Activated CD4-positive, alpha-beta memory T cell treated with anti-CD3 and anti-CD28 coated beads, Interleukin-2, amount 10 ng/mL, durations not matched to agents 7 days and 5 days (primary cell): ENCODE data around the gene PPP2R5A. TPM values are rescaled to one million over a fixed set of nuclear protein-coding genes. Genes with fewer than 3 reads are reported as not detected.

ENCODE experiments used
- CTCF ChIA-PET: fragments of 350-600 bp; sonication (Branson Sonifier 250); formaldehyde crosslinking; loops from one replicate; lab custom pipeline; 2021; ENCODE audit warnings: antibody characterized with exemption, inconsistent platforms; lab: Charles Lee
- POLR2A ChIA-PET: fragments of 350-600 bp; sonication (Branson Sonifier 250); formaldehyde crosslinking; loops from one replicate; lab custom pipeline; 2021; ENCODE audit warnings: antibody characterized with exemption; lab: Charles Lee
- DNase-seq: peaks from one replicate; pipeline ENCODE4 v3.0.0-alpha.2; 2020
- H3K27ac Mint-ChIP-seq: one replicate; pipeline ENCODE4 v1.8.0; 2021; ENCODE audit warnings: mild to moderate bottlenecking, mixed read lengths
- H3K27me3 Mint-ChIP-seq: one replicate; pipeline ENCODE4 v1.8.0; 2021; ENCODE audit warnings: mixed read lengths
- H3K36me3 Mint-ChIP-seq: one replicate; pipeline ENCODE4 v1.8.0; 2021; ENCODE audit warnings: low read depth, mixed read lengths
- H3K4me1 Mint-ChIP-seq: one replicate; pipeline ENCODE4 v1.8.0; 2021; ENCODE audit warnings: mixed read lengths
- H3K4me3 Mint-ChIP-seq: one replicate; pipeline ENCODE4 v1.8.0; 2021; ENCODE audit warnings: mild to moderate bottlenecking, mixed read lengths
- H3K9me3 Mint-ChIP-seq: one replicate; pipeline ENCODE4 v1.8.0; 2021; ENCODE audit warnings: mixed read lengths
- total RNA-seq, 2 experiments: library from RNA; stranded (reverse); gene quantifications; one replicate each; pipeline ENCODE4 v1.2.3, GENCODE V29; 2021

PPP2R5A gene
- total RNA-seq, 2 experiments from 2014 or later, result 65.9 to 67.0 TPM

DNA sequence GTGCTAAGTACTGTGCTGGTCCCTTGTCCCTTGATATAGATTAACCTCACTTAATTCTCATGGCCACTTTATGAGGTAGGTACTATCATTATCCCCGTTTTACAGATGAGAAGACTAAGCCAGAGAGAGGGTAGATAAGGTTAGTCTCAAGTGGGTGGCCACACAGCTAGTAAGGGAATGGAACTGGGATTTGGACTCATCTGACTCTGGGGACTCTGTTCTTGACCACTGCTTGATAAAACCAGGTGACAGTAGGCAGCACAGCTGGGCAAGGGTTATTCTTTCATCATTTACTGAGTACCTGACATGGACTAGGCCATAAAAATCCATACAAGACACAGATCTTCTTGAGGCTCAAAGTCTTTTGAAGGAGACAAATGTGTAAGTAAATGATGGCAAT lies 37.2 kb upstream of the PPP2R5A start:
- Mint-ChIP-seq H3K27me3 (peaks cover 3% of the 10 kb centered on the region), H3K9me3 (no peaks in the 10 kb centered on the region), H3K4me1 (peaks cover 24% of the 10 kb centered on the region), H3K27ac (no peak overlapping the region), H3K36me3 (peaks cover 3% of the 10 kb centered on the region), H3K4me3 (no peak overlapping the region)
- POLR2A ChIA-PET, result interaction anchor here (1.1 kb wide), 1 partner anchor 9 kb away, joined by 5 read pairs; no protein-coding TSS in a partner anchor
- DNase-seq, result no peak
- CTCF ChIA-PET, result interaction anchor here (1.0 kb wide), 1 partner anchor 10 kb away, joined by 3 read pairs; no protein-coding TSS in a partner anchor

- Mint-ChIP-seq H3K27me3 (peaks cover 1% of the 10 kb centered on the region), H3K4me1 (peaks cover 67% of the 10 kb centered on the region), H3K4me3 (peak overlapping the region; percentile 28), H3K9me3 (peaks cover 4% of the 10 kb centered on the region), H3K27ac (peak overlapping the region; percentile 93), H3K36me3 (peaks cover 4% of the 10 kb centered on the region)
- POLR2A ChIA-PET, result interaction anchor here (1.1 to 5.6 kb wide), 8 partner anchors 12 to 219 kb away, joined by 3 to 101 read pairs (median 9); partner anchors contain the start of genes DTL, INTS7 and PPP2R5A
- CTCF ChIA-PET, result interaction anchor here (1.0 to 1.1 kb wide), 3 partner anchors 15 to 29 kb away, joined by 3 read pairs; no protein-coding TSS in a partner anchor
- DNase-seq, result no peak
These were observed 30.3 kb upstream of the PPP2R5A start for GRCh38 chr1:212254853-212255363.

DNA sequence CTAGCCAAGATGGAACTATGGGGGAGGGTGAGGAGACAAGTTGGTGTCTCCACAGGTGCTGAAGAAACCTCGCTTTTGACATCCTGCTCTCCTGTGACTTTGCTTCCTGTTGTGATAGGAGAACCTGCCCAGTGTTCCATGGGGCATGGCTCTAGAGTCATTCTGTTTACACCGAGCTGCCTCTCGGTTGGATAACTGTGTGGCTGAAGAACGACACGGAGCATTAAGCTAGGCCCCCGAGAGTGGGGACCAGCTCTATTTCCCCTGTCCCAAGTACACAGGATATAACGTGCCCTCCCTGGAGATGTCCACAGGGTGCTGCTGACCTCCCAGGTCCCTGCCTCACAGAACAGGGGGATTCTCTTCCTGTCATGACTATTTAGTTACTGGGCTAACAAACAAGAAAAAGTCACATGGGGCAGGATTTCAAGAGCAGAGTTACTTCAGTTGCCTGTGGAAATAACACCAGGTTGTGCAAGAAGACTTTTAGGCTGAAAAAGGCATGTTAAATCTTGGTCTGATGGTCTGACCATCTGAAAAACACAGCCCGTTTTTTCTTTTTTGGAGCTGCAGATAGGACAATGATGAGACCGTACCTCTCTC lies 29.4 kb upstream of the PPP2R5A start:
- peaks cover 1% of the 10 kb centered on the region for H3K27me3 Mint-ChIP-seq
- CTCF ChIA-PET, result interaction anchor here (1.0 to 1.7 kb wide), 6 partner anchors 13 to 221 kb away, joined by 3 to 5 read pairs (median 5); partner anchors contain the start of genes DTL and INTS7
- H3K4me3 Mint-ChIP-seq, result peak overlapping the region; percentile 14
- H3K27ac Mint-ChIP-seq, result peak overlapping the region; percentile 93
- H3K9me3 Mint-ChIP-seq, result peaks cover 4% of the 10 kb centered on the region
- H3K4me1 Mint-ChIP-seq, result peaks cover 73% of the 10 kb centered on the region
- POLR2A ChIA-PET, result interaction anchor here (0.6 to 5.6 kb wide), 16 partner anchors 8 to 536 kb away, joined by 3 to 101 read pairs (median 5); partner anchors contain the start of genes DTL, INTS7, NSL1 and PPP2R5A
- peak; percentile 24 for DNase-seq
- peaks cover 4% of the 10 kb centered on the region for H3K36me3 Mint-ChIP-seq

GRCh38 chr1:212256369-212256768 lies 28.8 kb upstream of the PPP2R5A start:
- Mint-ChIP-seq H3K36me3 (peaks cover 7% of the 10 kb centered on the region), H3K4me1 (peaks cover 75% of the 10 kb centered on the region), H3K4me3 (no peak overlapping the region), H3K27ac (peak overlapping the region; percentile 93), H3K27me3 (peaks cover 1% of the 10 kb centered on the region), H3K9me3 (peaks cover 4% of the 10 kb centered on the region)
- CTCF ChIA-PET, result interaction anchor here (1.3 to 1.7 kb wide), 8 partner anchors 12 to 221 kb away, joined by 3 to 6 read pairs (median 5); partner anchors contain the start of genes DTL and INTS7
- peak; percentile 76 for DNase-seq
- POLR2A ChIA-PET, result interaction anchor here (0.8 to 5.6 kb wide), 16 partner anchors 9 to 535 kb away, joined by 3 to 101 read pairs (median 5); partner anchors contain the start of genes DTL, INTS7, NSL1 and PPP2R5A

GRCh38 chr1:212257157-212257556 lies 28.1 kb upstream of the PPP2R5A start:
- Mint-ChIP-seq H3K27me3 (no peaks in the 10 kb centered on the region), H3K4me1 (peaks cover 78% of the 10 kb centered on the region)
- POLR2A ChIA-PET, result interaction anchor here (1.3 to 5.6 kb wide), 10 partner anchors 9 to 222 kb away, joined by 3 to 101 read pairs (median 10); partner anchors contain the start of genes DTL, INTS7 and PPP2R5A

GRCh38 chr1:212259693-212260480 lies 25.3 kb upstream of the PPP2R5A start:
- peaks cover 7% of the 10 kb centered on the region for H3K36me3 Mint-ChIP-seq
- H3K27me3 Mint-ChIP-seq, result no peaks in the 10 kb centered on the region
- no peak overlapping the region for H3K4me3 Mint-ChIP-seq
- ChIA-PET CTCF (interaction anchor here (1.1 kb wide), 2 partner anchors 9 to 225 kb away, joined by 3 read pairs; partner anchors contain the start of genes DTL and INTS7), POLR2A (interaction anchor here (0.9 to 3.4 kb wide), 3 partner anchors 24 to 27 kb away, joined by 3 to 19 read pairs (median 13); no protein-coding TSS in a partner anchor)
- no peak overlapping the region for H3K27ac Mint-ChIP-seq
- DNase-seq, result no peak
- H3K4me1 Mint-ChIP-seq, result peaks cover 58% of the 10 kb centered on the region
- peaks cover 4% of the 10 kb centered on the region for H3K9me3 Mint-ChIP-seq

More at GRCh38 chr1:212257157-212257556, 28.1 kb upstream of the PPP2R5A start:
- Mint-ChIP-seq H3K4me3 (no peak overlapping the region), H3K36me3 (peaks cover 7% of the 10 kb centered on the region), H3K9me3 (peaks cover 4% of the 10 kb centered on the region), H3K27ac (peak overlapping the region; percentile 93)
- CTCF ChIA-PET, result interaction anchor here (0.6 to 1.7 kb wide), 9 partner anchors 12 to 222 kb away, joined by 3 to 6 read pairs (median 5); partner anchors contain the start of genes DTL and INTS7
- no peak for DNase-seq

DNA sequence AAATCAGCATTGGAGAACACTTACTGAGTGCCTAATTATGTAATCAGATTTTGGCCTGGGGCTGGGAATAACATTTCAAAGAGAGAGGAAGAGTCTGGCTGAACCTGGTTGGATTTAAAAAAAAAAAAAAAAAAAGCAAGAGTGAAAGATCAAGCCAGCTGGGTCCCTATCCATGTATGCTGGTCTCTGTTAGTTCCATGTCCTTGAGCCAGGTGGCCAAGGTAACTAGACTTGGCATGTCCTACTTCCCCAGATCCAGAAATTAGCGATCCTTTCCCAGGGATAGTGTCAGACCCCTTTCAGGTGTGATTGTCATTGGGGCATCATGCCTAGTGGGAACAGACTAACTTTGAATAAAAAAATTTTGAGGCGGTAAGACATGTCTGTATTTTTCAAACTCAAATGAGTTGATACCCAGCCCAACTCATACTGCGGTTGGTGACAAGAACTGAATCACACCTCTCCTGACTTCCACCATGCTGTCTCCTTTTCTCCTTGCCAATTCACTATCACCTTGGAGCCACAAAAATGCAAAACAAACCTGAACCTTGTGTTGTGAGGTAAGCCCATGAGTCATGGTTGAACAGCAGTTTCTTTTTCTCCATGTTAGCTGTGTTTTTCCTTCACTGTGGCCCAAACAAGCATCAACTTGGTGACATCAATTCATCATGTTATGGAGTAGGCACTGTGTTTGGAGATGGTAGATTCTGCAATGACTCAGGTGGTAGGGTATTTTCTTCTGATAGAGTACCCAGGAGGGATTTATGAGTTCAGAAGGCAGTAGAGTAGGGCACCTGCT lies 24.5 kb upstream of the PPP2R5A start:
- peaks cover 49% of the 10 kb centered on the region for H3K4me1 Mint-ChIP-seq
- peaks cover 4% of the 10 kb centered on the region for H3K9me3 Mint-ChIP-seq
- H3K4me3 Mint-ChIP-seq, result no peak overlapping the region
- peak overlapping the region; percentile 16 for H3K27ac Mint-ChIP-seq
- CTCF ChIA-PET, result interaction anchor here (0.6 to 1.1 kb wide), 2 partner anchors 8 to 10 kb away, joined by 3 read pairs; no protein-coding TSS in a partner anchor
- H3K27me3 Mint-ChIP-seq, result no peaks in the 10 kb centered on the region
- DNase-seq, result peak; percentile 27
- POLR2A ChIA-PET, result interaction anchor here (1.2 to 3.4 kb wide), 3 partner anchors 23 to 225 kb away, joined by 3 to 19 read pairs (median 13); partner anchors contain the start of genes DTL and INTS7
- peaks cover 7% of the 10 kb centered on the region for H3K36me3 Mint-ChIP-seq

DNA sequence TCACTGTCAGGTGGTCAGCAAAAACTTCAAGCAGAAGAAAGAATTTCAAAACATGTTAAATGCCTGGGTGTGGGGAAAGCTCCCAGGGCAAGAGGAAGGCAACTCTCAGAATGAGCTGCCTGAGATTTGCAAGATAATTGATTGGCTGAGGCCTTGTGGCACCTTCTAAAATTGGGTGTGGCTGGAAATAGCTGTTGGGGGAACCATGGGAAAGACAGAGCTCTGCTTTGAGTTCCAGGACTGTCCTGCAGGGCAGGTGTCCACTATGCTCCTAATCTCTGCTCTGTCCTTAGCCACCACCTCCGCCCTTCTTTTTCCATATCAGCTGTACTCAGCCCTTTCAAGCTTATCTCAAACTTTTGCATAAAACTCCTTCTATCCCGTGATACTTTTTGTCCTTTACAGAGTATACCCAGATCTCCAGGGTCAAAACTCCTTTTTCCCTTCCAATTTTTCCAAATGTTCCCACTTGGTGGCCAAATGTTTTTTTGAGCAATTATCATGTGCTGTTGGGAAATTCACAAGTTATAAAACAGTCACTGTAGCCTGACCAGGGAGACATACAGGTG lies 23.8 kb upstream of the PPP2R5A start:
- no peaks in the 10 kb centered on the region for H3K27me3 Mint-ChIP-seq
- peak overlapping the region; percentile 16 for H3K27ac Mint-ChIP-seq
- peaks cover 42% of the 10 kb centered on the region for H3K4me1 Mint-ChIP-seq
- DNase-seq, result no peak
- H3K4me3 Mint-ChIP-seq, result no peak overlapping the region
- H3K36me3 Mint-ChIP-seq, result peaks cover 7% of the 10 kb centered on the region
- ChIA-PET POLR2A (interaction anchor here (1.2 to 3.4 kb wide), 3 partner anchors 23 to 226 kb away, joined by 3 to 19 read pairs (median 13); partner anchors contain the start of genes DTL and INTS7), CTCF (no interaction called here)
- H3K9me3 Mint-ChIP-seq, result peaks cover 4% of the 10 kb centered on the region

DNA sequence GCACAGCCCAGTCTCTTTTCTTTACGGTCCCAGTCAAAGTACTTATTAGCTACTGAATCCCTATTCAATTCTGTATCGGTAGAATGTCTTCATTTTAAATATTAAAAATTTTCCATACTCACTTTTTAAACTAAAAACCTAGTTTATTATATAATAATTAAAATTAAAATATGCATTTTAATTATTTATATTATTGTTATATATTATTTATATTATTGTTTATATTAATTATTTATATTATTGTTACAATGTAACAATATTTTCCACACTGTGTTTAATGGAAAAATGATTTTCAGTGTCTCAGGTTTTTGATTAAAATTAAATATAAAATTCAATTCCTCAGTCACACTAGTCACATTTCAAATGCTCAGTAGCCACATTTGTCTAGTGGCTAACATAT lies 18.2 kb upstream of the PPP2R5A start:
- H3K4me3 Mint-ChIP-seq, result no peak overlapping the region
- no peak overlapping the region for H3K27ac Mint-ChIP-seq
- ChIA-PET CTCF (no interaction called here), POLR2A (interaction anchor here (3.3 kb wide), 1 partner anchor 10 kb away, joined by 14 read pairs; no protein-coding TSS in a partner anchor)
- no peaks in the 10 kb centered on the region for H3K9me3 Mint-ChIP-seq
- H3K27me3 Mint-ChIP-seq, result peaks cover 19% of the 10 kb centered on the region
- no peaks in the 10 kb centered on the region for H3K36me3 Mint-ChIP-seq
- no peak for DNase-seq
- peaks cover 1% of the 10 kb centered on the region for H3K4me1 Mint-ChIP-seq

DNA sequence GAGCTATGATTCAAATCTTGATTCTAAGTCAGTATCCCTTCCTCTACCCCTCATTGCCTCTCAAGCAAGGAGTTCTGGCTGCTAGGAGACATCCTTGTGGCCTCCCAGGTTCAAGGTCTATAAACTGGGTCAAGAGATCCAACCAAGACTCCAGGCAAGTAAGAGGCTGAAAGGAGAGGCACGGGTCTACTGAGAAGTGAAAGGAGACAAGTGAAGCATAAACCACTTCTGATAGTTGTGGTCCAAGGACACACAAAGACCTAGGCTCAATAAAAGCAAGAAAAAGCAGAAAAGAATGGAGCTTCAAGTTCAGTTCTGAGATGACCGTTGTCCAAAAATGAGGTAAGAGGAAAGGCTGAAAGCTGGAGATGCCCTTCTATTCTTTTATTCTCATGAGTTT lies 17.8 kb upstream of the PPP2R5A start:
- H3K27me3 Mint-ChIP-seq, result peaks cover 19% of the 10 kb centered on the region
- POLR2A ChIA-PET, result interaction anchor here (3.3 kb wide), 1 partner anchor 11 kb away, joined by 14 read pairs; no protein-coding TSS in a partner anchor
- no peaks in the 10 kb centered on the region for H3K9me3 Mint-ChIP-seq
- no peaks in the 10 kb centered on the region for H3K36me3 Mint-ChIP-seq
- no peak overlapping the region for H3K27ac Mint-ChIP-seq
- no peak for DNase-seq
- CTCF ChIA-PET, result no interaction called here
- peaks cover 1% of the 10 kb centered on the region for H3K4me1 Mint-ChIP-seq
- no peak overlapping the region for H3K4me3 Mint-ChIP-seq

- DNase-seq, result no peak
- Mint-ChIP-seq H3K27me3 (peaks cover 19% of the 10 kb centered on the region), H3K27ac (no peak overlapping the region), H3K9me3 (no peaks in the 10 kb centered on the region), H3K4me3 (no peak overlapping the region), H3K36me3 (no peaks in the 10 kb centered on the region), H3K4me1 (peaks cover 1% of the 10 kb centered on the region)
- ChIA-PET CTCF (interaction anchor here (1.1 to 3.3 kb wide), 3 partner anchors 9 to 15 kb away, joined by 3 to 10 read pairs (median 5); no protein-coding TSS in a partner anchor), POLR2A (interaction anchor here (1.3 to 3.3 kb wide), 3 partner anchors 13 to 17 kb away, joined by 3 to 14 read pairs (median 9); no protein-coding TSS in a partner anchor)
These were observed 15.9 kb upstream of the PPP2R5A start for GRCh38 chr1:212269306-212269705.
